Measurements from ENCODE around the gene RNF123. TPM values are rescaled to one million over a fixed set of nuclear protein-coding genes. Genes with fewer than 3 reads are reported as not detected.

The RNF123 gene
- total RNA-seq, 4 donors from 2014 or later: 23.4 to 36.2 (median 31.5) TPM

DNA sequence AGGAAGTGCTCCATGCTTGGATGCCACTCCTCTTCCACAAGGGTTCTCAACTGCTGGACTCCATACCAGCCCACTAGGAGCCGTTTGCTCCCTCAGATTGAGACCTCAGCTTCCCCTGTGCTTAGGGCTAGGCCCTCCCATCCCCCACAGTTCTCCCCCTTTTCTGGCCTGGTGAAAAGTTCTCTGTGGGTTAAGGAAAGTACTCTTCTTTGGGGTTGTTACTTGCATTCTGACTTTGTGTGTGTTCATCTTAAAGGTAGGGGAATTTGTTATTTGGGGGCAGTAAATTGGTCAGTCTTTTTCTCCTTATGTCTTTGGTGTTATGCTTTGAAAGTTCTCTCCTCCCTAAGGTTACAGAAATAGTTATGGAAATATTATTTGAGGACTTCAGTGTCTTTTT lies 39.2 kb upstream of the RNF123 start:
- 78% methylated on average over 1 of the region's 1 CpG for WGBS
- no peak overlapping the region for H3K4me3 ChIP-seq
- no peak for DNase-seq (ENCODE audit: extremely low spot score)
- no peaks in the 10 kb centered on the region for H3K9me3 ChIP-seq
- H3K27ac ChIP-seq (replicated peaks in 1 of 4): no peak overlapping the region
- intact Hi-C loops (cut with DNase I): no loop called here
- H3K36me3 ChIP-seq: no peaks in the 10 kb centered on the region
- no peak for TF ChIP-seq POLR2AphosphoS5 (IDR thresholded peaks at IDR 0.05)
- TF ChIP-seq EP300 (IDR thresholded peaks at IDR 0.05): no peak
- TF ChIP-seq, protein P1, sequence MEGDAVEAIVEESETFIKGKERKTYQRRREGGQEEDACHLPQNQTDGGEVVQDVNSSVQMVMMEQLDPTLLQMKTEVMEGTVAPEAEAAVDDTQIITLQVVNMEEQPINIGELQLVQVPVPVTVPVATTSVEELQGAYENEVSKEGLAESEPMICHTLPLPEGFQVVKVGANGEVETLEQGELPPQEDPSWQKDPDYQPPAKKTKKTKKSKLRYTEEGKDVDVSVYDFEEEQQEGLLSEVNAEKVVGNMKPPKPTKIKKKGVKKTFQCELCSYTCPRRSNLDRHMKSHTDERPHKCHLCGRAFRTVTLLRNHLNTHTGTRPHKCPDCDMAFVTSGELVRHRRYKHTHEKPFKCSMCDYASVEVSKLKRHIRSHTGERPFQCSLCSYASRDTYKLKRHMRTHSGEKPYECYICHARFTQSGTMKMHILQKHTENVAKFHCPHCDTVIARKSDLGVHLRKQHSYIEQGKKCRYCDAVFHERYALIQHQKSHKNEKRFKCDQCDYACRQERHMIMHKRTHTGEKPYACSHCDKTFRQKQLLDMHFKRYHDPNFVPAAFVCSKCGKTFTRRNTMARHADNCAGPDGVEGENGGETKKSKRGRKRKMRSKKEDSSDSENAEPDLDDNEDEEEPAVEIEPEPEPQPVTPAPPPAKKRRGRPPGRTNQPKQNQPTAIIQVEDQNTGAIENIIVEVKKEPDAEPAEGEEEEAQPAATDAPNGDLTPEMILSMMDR (IDR thresholded peaks at IDR 0.05): no peak
- no peak for TF ChIP-seq POLR2A (IDR thresholded peaks at IDR 0.05; ENCODE audit: low read depth)
- no peaks in the 10 kb centered on the region for H3K27me3 ChIP-seq
- H3K4me1 ChIP-seq: peaks cover 0 to 9% (median 0%) of the 10 kb centered on the region in 4 donors

DNA sequence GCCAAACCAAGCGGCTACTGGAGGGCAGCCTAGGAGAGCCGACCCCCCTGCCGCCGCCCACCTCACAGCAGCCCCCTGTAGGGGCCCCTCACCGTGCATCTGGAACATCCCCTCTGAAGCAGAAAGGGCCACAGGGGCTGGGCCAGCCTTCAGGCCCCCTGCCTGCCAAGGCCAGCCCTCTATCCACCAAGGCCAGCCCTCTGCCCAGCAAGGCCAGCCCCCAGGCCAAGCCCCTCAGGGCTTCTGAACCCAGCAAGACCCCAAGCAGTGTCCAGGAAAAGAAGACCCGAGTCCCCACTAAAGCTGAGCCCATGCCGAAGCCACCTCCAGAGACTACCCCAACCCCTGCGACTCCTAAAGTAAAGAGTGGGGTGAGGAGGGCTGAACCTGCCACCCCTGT lies 38.7 kb upstream of the RNF123 start:
- H3K27ac ChIP-seq (replicated peaks in 1 of 4): no peak overlapping the region
- no peaks in the 10 kb centered on the region for H3K36me3 ChIP-seq
- no peak overlapping the region for H3K4me3 ChIP-seq
- H3K4me1 ChIP-seq: peaks cover 0 to 9% (median 0%) of the 10 kb centered on the region in 4 donors
- no peak for TF ChIP-seq EP300 (IDR thresholded peaks at IDR 0.05)
- TF ChIP-seq POLR2A (IDR thresholded peaks at IDR 0.05; ENCODE audit: low read depth): no peak
- no peak for TF ChIP-seq POLR2AphosphoS5 (IDR thresholded peaks at IDR 0.05)
- TF ChIP-seq, protein P1 (IDR thresholded peaks at IDR 0.05): no peak
- H3K27me3 ChIP-seq: no peaks in the 10 kb centered on the region
- 75% methylated on average over 8 of the region's 8 CpGs for WGBS
- intact Hi-C loops (cut with DNase I): no loop called here
- H3K9me3 ChIP-seq: no peaks in the 10 kb centered on the region
- DNase-seq (ENCODE audit: extremely low spot score): no peak

DNA sequence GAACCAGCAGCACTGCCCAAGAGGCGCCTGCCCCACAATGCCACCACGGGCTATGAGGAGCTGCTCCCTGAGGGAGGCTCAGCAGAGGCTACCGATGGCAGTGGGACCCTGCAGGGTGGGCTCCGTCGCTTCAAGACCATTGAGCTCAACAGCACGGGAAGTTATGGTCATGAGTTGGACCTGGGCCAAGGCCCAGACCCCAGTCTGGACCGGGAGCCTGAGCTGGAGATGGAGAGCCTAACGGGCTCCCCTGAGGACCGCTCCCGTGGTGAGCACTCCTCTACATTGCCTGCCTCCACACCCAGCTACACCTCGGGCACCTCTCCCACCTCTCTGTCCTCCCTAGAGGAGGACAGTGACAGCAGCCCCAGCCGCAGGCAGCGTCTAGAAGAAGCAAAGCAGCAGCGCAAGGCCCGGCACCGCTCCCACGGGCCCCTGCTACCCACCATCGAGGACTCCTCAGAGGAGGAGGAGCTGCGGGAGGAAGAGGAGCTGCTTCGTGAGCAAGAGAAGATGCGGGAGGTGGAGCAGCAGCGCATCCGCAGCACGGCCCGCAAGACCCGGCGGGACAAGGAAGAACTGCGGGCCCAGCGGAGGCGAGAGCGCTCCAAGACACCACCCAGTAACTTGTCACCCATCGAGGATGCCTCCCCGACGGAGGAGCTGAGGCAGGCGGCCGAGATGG lies 37.0 kb upstream of the RNF123 start:
- no peak overlapping the region for H3K27ac ChIP-seq (replicated peaks in 1 of 4)
- intact Hi-C loops (cut with DNase I): no loop called here
- H3K27me3 ChIP-seq: peaks cover 0 to 10% (median 0%) of the 10 kb centered on the region in 4 donors
- TF ChIP-seq, protein P1 (IDR thresholded peaks at IDR 0.05): no peak
- TF ChIP-seq POLR2AphosphoS5 (IDR thresholded peaks at IDR 0.05) (no peak), EP300 (IDR thresholded peaks at IDR 0.05) (no peak), POLR2A (IDR thresholded peaks at IDR 0.05; ENCODE audit: low read depth) (no peak)
- no peaks in the 10 kb centered on the region for H3K36me3 ChIP-seq
- H3K9me3 ChIP-seq: no peaks in the 10 kb centered on the region
- no peak for DNase-seq (ENCODE audit: extremely low spot score)
- WGBS: 86% methylated on average over 23 of the region's 36 CpGs
- peaks cover 6 to 9% (median 7%) of the 10 kb centered on the region in 4 donors for H3K4me1 ChIP-seq
- no peak overlapping the region for H3K4me3 ChIP-seq

DNA sequence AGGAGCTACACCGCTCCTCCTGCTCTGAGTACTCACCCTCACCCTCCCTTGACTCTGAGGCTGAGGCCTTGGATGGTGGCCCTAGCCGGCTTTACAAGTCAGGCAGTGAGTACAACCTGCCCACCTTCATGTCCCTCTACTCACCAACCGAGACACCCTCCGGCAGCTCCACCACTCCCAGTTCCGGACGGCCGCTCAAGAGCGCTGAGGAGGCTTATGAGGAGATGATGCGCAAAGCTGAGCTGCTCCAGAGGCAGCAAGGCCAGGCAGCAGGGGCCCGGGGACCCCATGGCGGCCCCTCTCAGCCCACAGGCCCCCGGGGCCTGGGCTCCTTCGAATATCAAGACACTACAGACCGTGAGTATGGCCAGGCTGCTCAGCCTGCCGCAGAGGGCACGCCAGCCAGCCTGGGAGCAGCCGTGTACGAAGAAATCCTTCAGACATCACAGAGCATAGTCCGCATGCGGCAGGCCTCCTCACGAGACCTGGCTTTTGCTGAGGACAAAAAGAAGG lies 36.4 kb upstream of the RNF123 start:
- Histone ChIP-seq H3K9me3 (no peaks in the 10 kb centered on the region), H3K4me1 (peaks cover 6 to 7% (median 7%) of the 10 kb centered on the region in 4 donors), H3K27me3 (peaks cover 0 to 12% (median 0%) of the 10 kb centered on the region in 4 donors), H3K36me3 (no peaks in the 10 kb centered on the region), H3K4me3 (no peak overlapping the region), H3K27ac (replicated peaks in 1 of 4) (no peak overlapping the region)
- intact Hi-C loops (cut with DNase I): no loop called here
- TF ChIP-seq POLR2A (IDR thresholded peaks at IDR 0.05; ENCODE audit: low read depth): no peak
- TF ChIP-seq, protein P1 (IDR thresholded peaks at IDR 0.05): no peak
- no peak for TF ChIP-seq EP300 (IDR thresholded peaks at IDR 0.05)
- no peak for TF ChIP-seq POLR2AphosphoS5 (IDR thresholded peaks at IDR 0.05)
- DNase-seq (ENCODE audit: extremely low spot score): no peak
- WGBS: 91% methylated on average over 9 of the region's 21 CpGs

Measured in esophagus muscularis mucosa (tissue), 4 donors.